GM19455 (cell line): ENCODE measurements around the gene LPP.

ENCODE experiments used
- ATAC-seq: cut with Tn5 transposase; IDR thresholded peaks from one replicate; pipeline ENCODE4 v1.9.1; 2021; ENCODE audit not compliant: unreplicated experiment

LPP gene

GRCh38 chr3:188391592-188391991, 237.6 kb downstream of the LPP start:
- no peak for ATAC-seq

- no peak for ATAC-seq
Observed at GRCh38 chr3:188392076-188392475, 238.1 kb downstream of the LPP start.

- no peak for ATAC-seq
Observed at GRCh38 chr3:188394623-188395022, 240.7 kb downstream of the LPP start.

- ATAC-seq: no peak
Observed at GRCh38 chr3:188396251-188396650, 242.3 kb downstream of the LPP start.

- ATAC-seq: no peak
Observed at GRCh38 chr3:188396900-188397299, 242.9 kb downstream of the LPP start.

- no peak for ATAC-seq
Observed at GRCh38 chr3:188397766-188398705, 244.1 kb downstream of the LPP start.

- ATAC-seq: peak; percentile 94
Observed at GRCh38 chr3:188400494-188401243, 246.7 kb downstream of the LPP start.

GRCh38 chr3:188401244-188401993, 247.5 kb downstream of the LPP start:
- ATAC-seq: no peak

GRCh38 chr3:188402229-188402628, 248.3 kb downstream of the LPP start:
- no peak for ATAC-seq

GRCh38 chr3:188403404-188403803, 249.4 kb downstream of the LPP start:
- ATAC-seq: no peak

- ATAC-seq: no peak
Observed at GRCh38 chr3:188404124-188404523, 250.2 kb downstream of the LPP start.

GRCh38 chr3:188404701-188405100, 250.7 kb downstream of the LPP start:
- no peak for ATAC-seq

- ATAC-seq: no peak
Observed at GRCh38 chr3:188407158-188407880, 253.4 kb downstream of the LPP start.

GRCh38 chr3:188408831-188409230, 254.9 kb downstream of the LPP start:
- no peak for ATAC-seq

GRCh38 chr3:188411750-188412149, 257.8 kb downstream of the LPP start:
- ATAC-seq: no peak

GRCh38 chr3:188415196-188415595, 261.2 kb downstream of the LPP start:
- ATAC-seq: no peak

- ATAC-seq: no peak
Observed at GRCh38 chr3:188416041-188416440, 262.1 kb downstream of the LPP start.

- ATAC-seq: no peak
Observed at GRCh38 chr3:188417271-188417696, 263.3 kb downstream of the LPP start.

- ATAC-seq: no peak
Observed at GRCh38 chr3:188417766-188418165, 263.8 kb downstream of the LPP start.

- ATAC-seq: peak; percentile 38
Observed at GRCh38 chr3:188421151-188421821, 267.3 kb downstream of the LPP start.
